ENCODE data around the gene ACSL5. TPM values are rescaled to one million over a fixed set of nuclear protein-coding genes. Genes with fewer than 3 reads are reported as not detected.

The ACSL5 gene
- total RNA-seq, 1 experiment from 2014 or later, result 0.17 TPM

GRCh38 chr10:112467541-112468075 lies 93.7 kb downstream of the ACSL5 start:
- Histone ChIP-seq H3K4me3 (ENCODE audit: insufficient read depth, low read depth, low read length) (no peak overlapping the region), H3K27me3 (ENCODE audit: control insufficient read depth, insufficient read depth, low read length) (no peaks in the 10 kb centered on the region), H3K36me3 (replicated peaks; ENCODE audit: control insufficient read depth, insufficient read depth, low read length) (peaks cover 4% of the 10 kb centered on the region)
- DNase-seq, result no peak

GRCh38 chr10:112471878-112472487 lies 98.1 kb downstream of the ACSL5 start:
- H3K36me3 ChIP-seq (replicated peaks; ENCODE audit: control insufficient read depth, insufficient read depth, low read length), result no peaks in the 10 kb centered on the region
- H3K4me3 ChIP-seq (ENCODE audit: insufficient read depth, low read depth, low read length), result no peak overlapping the region
- H3K27me3 ChIP-seq (ENCODE audit: control insufficient read depth, insufficient read depth, low read length), result no peaks in the 10 kb centered on the region
- peak; percentile 33 for DNase-seq

GRCh38 chr10:112475575-112476218 lies 101.8 kb downstream of the ACSL5 start:
- no peak for DNase-seq
- no peak overlapping the region for H3K4me3 ChIP-seq (ENCODE audit: insufficient read depth, low read depth, low read length)
- H3K36me3 ChIP-seq (replicated peaks; ENCODE audit: control insufficient read depth, insufficient read depth, low read length), result no peaks in the 10 kb centered on the region
- H3K27me3 ChIP-seq (ENCODE audit: control insufficient read depth, insufficient read depth, low read length), result no peaks in the 10 kb centered on the region

Other genes with a start within 250 kb of the ACSL5 start
- gene GPAM, start 190.4 kb upstream of the ACSL5 start, total RNA-seq (2014; rRNA removed; shearing (Covaris generic)), result 10.0 and 11.9 TPM in 2 replicates
- gene TECTB, start 90.7 kb upstream of the ACSL5 start, total RNA-seq (2014; rRNA removed; shearing (Covaris generic)), result not detected in 2 replicates
- gene ZDHHC6, start 72.8 kb downstream of the ACSL5 start, total RNA-seq (2014; rRNA removed; shearing (Covaris generic)), result 12.3 and 14.3 TPM in 2 replicates
- gene VTI1A, start 73.1 kb downstream of the ACSL5 start, total RNA-seq (2014; rRNA removed; shearing (Covaris generic)), result 12.8 and 13.9 TPM in 2 replicates